ENCODE measurements around the gene ABCA5. TPM values are rescaled to one million over a fixed set of nuclear protein-coding genes. Genes with fewer than 3 reads are reported as not detected.

Gene ABCA5
- polyA plus RNA-seq, 1 of the 3 experiments (the other 2 are of a cell fraction): 2.0 TPM

GRCh38 chr17:69230939-69231338 lies 96.0 kb downstream of the ABCA5 start:
- Histone ChIP-seq H3K27me3 (ENCODE audit: insufficient read depth) (no peaks in the 10 kb centered on the region), H3K4me3 (ENCODE audit: low read depth in 2 of 2, low read length in 1 of 2) (no peak overlapping the region), H2AFZ (ENCODE audit: low read depth) (no peak overlapping the region), H4K20me1 (ENCODE audit: insufficient read depth) (no peaks in the 10 kb centered on the region), H3F3A (replicated peaks; ENCODE audit: insufficient read depth) (no peaks in the 10 kb centered on the region), H3K9me2 (no peaks in the 10 kb centered on the region), H3K9ac (no peak overlapping the region), H3K79me2 (ENCODE audit: insufficient read depth) (no peaks in the 10 kb centered on the region), H3K27ac (ENCODE audit: low read depth in 2 of 2, low read length in 1 of 2) (no peak overlapping the region), H3K4me1 (ENCODE audit: control insufficient read depth in 1 of 2, insufficient read depth in 2 of 2, low read depth in 1 of 2, low read length in 1 of 2) (no peaks in the 10 kb centered on the region), H3K36me3 (replicated peaks in 1 of 2; ENCODE audit: control insufficient read depth in 1 of 2, insufficient read depth in 2 of 2, low read length in 1 of 2) (no peaks in the 10 kb centered on the region), H3K9me3 (peaks cover 8% of the 10 kb centered on the region; the same call in 1 of the 2 replicates), H3K4me2 (no peak overlapping the region)
- no peak for DNase-seq
- POLR2A ChIA-PET: no interaction called here
- CTCF ChIA-PET: interaction anchor here (1.0 to 6.2 kb wide), 6 partner anchors 9 to 459 kb away, joined by 3 to 63 read pairs (median 4); no protein-coding TSS in a partner anchor
- WGBS (ENCODE audit: low lambda C conversion rate): 31% methylated on average over 3 of the region's 3 CpGs
- no peak for TF ChIP-seq YY1 (IDR thresholded peaks at IDR 0.05; ENCODE audit: low read depth)
- TF ChIP-seq CTCF (IDR thresholded peaks at IDR 0.05): no peak
- no peak for TF ChIP-seq USF1 (IDR thresholded peaks at IDR 0.05; ENCODE audit: borderline replicate concordance, low read depth)
- TF ChIP-seq TEAD4 (IDR thresholded peaks at IDR 0.05; ENCODE audit: borderline replicate concordance, insufficient read depth): no peak
- no peak for TF ChIP-seq FOXM1 (IDR thresholded peaks at IDR 0.05; ENCODE audit: low read depth)
- TF ChIP-seq GABPA (IDR thresholded peaks at IDR 0.05; ENCODE audit: low read depth): no peak
- no peak for TF ChIP-seq TCF12 (IDR thresholded peaks at IDR 0.05)
- no peak for TF ChIP-seq SMC3 (IDR thresholded peaks at IDR 0.05; ENCODE audit: low read depth, low read length)
- TF ChIP-seq EZH2phosphoT487 (IDR thresholded peaks at IDR 0.05; ENCODE audit: borderline replicate concordance, low read depth): no peak
- TF ChIP-seq RXRA (IDR thresholded peaks at IDR 0.05; ENCODE audit: borderline replicate concordance, low read depth): no peak
- TF ChIP-seq REST (IDR thresholded peaks at IDR 0.05; ENCODE audit: low read depth, low read length): no peak
- TF ChIP-seq CHD2 (IDR thresholded peaks at IDR 0.05; ENCODE audit: low read length, partially characterized antibody): no peak
- TF ChIP-seq RAD21 (IDR thresholded peaks at IDR 0.05; ENCODE audit: low read length): no peak
- no peak for TF ChIP-seq FOXJ3 (CRISPR knock-in tag; IDR thresholded peaks at IDR 0.05)
- TF ChIP-seq, protein P1, sequence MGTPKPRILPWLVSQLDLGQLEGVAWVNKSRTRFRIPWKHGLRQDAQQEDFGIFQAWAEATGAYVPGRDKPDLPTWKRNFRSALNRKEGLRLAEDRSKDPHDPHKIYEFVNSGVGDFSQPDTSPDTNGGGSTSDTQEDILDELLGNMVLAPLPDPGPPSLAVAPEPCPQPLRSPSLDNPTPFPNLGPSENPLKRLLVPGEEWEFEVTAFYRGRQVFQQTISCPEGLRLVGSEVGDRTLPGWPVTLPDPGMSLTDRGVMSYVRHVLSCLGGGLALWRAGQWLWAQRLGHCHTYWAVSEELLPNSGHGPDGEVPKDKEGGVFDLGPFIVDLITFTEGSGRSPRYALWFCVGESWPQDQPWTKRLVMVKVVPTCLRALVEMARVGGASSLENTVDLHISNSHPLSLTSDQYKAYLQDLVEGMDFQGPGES (IDR thresholded peaks at IDR 0.05; ENCODE audit: low read depth, low read length): no peak
- no peak for TF ChIP-seq GATA2 (CRISPR knock-in tag; IDR thresholded peaks at IDR 0.05)
- TF ChIP-seq, protein P2, sequence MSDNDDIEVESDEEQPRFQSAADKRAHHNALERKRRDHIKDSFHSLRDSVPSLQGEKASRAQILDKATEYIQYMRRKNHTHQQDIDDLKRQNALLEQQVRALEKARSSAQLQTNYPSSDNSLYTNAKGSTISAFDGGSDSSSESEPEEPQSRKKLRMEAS (IDR thresholded peaks at IDR 0.05; ENCODE audit: low read depth): no peak
- TF ChIP-seq NFIC (IDR thresholded peaks at IDR 0.05; ENCODE audit: borderline replicate concordance): no peak
- TF ChIP-seq FOSL2 (IDR thresholded peaks at IDR 0.05; ENCODE audit: borderline replicate concordance, low read depth): no peak
- TF ChIP-seq, protein P3, sequence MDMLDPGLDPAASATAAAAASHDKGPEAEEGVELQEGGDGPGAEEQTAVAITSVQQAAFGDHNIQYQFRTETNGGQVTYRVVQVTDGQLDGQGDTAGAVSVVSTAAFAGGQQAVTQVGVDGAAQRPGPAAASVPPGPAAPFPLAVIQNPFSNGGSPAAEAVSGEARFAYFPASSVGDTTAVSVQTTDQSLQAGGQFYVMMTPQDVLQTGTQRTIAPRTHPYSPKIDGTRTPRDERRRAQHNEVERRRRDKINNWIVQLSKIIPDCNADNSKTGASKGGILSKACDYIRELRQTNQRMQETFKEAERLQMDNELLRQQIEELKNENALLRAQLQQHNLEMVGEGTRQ (IDR thresholded peaks at IDR 0.05; ENCODE audit: borderline replicate concordance, low read depth, low read length): no peak

All from SK-N-SH (cell line).